Choroid plexus epithelial cell (primary cell): Measurements from ENCODE around the gene CYTH1.

Experiments used
- DNase-seq: peaks from one replicate; pipeline ENCODE4 v3.0.0-alpha.2; 2010; ENCODE audit warnings: low read depth
- H3K4me3 ChIP-seq: 2 replicates; pipeline ENCODE4 v1.5.1; 2011; ENCODE audit warnings: low read depth, mild to moderate bottlenecking, control low read depth, low read length, moderate library complexity
- CTCF ChIP-seq: conservative IDR thresholded peaks from 2 replicates; pipeline ENCODE4 v1.5.1; 2011; ENCODE audit warnings: low read depth, mild to moderate bottlenecking, control low read depth, inconsistent platforms, low read length, moderate library complexity

The CYTH1 gene

GRCh38 chr17:78718575-78719208, 63.4 kb downstream of the CYTH1 start:
- no peak overlapping the region for H3K4me3 ChIP-seq
- TF ChIP-seq CTCF: no peak
- DNase-seq: no peak

GRCh38 chr17:78717431-78717980, 64.6 kb downstream of the CYTH1 start:
- peak overlapping the region; percentile 53 for H3K4me3 ChIP-seq
- DNase-seq: peak; percentile 42
- no peak for TF ChIP-seq CTCF

DNA sequence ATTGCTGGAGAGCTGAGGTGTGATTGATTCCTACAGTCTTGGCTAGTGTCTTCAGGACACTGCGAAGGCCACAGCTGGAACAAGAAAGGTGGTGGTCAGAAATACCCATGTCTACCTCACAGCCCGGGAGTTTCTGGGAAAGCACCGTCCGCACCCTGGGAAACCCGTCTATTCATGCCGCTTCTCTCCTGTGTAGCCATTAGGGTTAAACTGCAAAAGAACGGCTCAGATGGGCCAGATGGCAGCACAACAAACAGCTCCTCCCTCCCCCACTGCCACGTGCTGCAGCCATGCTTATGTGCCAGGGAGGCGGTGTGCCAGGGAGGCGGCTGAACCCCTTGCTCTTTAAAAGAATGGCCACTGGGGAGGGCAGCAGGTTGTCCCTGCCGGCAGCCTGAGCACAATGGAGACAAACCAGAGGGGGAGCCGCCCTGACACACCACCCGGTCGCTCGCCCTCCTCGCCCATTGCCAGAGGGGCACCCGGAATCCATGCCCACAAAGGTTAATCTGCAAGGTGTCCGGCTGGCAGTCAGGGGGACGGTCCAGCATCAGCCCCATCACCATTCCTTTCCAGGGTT, 65.2 kb downstream of the CYTH1 start:
- peak; percentile 39 for DNase-seq
- TF ChIP-seq CTCF: no peak
- H3K4me3 ChIP-seq: peak overlapping the region; percentile 53

DNA sequence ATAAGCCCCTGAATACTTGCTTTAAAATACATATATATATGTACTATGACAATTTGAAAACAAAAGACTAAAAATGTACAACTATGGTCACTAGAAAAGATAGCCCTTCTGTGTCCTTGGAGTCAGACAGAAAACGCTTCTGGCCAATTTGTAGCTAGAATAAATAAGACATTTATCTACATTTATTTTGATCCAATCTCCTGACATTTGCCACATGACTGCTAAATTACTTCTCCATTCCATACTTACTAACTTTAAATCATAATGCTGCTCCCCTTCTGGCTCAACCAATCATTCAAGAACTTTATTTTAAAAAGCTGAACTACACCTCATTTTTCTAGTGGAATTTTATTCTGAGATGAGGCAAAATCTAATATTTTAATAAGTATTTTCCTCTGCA, 65.8 kb downstream of the CYTH1 start:
- H3K4me3 ChIP-seq: no peak overlapping the region
- no peak for DNase-seq
- TF ChIP-seq CTCF: no peak

DNA sequence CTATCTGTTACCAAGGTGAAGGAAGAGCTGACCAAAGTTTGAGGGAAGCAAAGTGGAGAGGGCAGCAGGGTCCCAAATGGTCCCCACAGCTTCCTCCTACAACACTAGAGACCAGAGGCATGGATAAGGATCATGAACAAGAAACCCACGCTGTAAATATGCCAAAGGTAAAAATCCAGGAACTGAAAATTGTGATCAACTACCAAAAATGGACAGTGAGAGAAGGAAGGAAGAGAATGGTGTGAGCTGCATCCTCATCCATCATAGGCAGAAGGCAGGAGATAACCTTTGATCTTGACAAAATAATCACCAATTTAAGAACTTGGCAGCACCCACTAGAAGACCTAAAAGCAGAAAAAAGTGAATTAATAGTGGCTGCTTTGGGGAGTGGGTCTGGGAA, 66.2 kb downstream of the CYTH1 start:
- no peak overlapping the region for H3K4me3 ChIP-seq
- no peak for DNase-seq
- TF ChIP-seq CTCF: no peak

GRCh38 chr17:78715000-78715771, 66.9 kb downstream of the CYTH1 start:
- no peak overlapping the region for H3K4me3 ChIP-seq
- TF ChIP-seq CTCF: no peak
- no peak for DNase-seq
